KG1 (cell line): ENCODE results near the gene CLSTN2.

Source experiments
- DNase-seq: peaks from one replicate; lab custom pipeline; 2025; lab: John Stamatoyannopoulos, UW

CLSTN2 gene

GRCh38 chr3:139935016-139935865 is at the start of gene CLSTN2:
TSS of gene CLSTN2 (plus strand) at chr3:139935185.
- no peak for DNase-seq

- no peak for DNase-seq
Measured at GRCh38 chr3:139887431-139887830, 47.6 kb upstream of the CLSTN2 start.

- DNase-seq, result no peak
Measured at GRCh38 chr3:139888561-139889140, 46.3 kb upstream of the CLSTN2 start.

GRCh38 chr3:139893267-139893962 is 41.6 kb upstream of the CLSTN2 start:
- DNase-seq, result no peak

- DNase-seq, result no peak
Measured at GRCh38 chr3:139893963-139894642, 40.9 kb upstream of the CLSTN2 start.

GRCh38 chr3:139894643-139894989 is 40.4 kb upstream of the CLSTN2 start:
- no peak for DNase-seq

GRCh38 chr3:139897759-139898158 is 37.2 kb upstream of the CLSTN2 start:
- DNase-seq, result no peak

GRCh38 chr3:139906418-139906817 is 28.6 kb upstream of the CLSTN2 start:
- no peak for DNase-seq

- no peak for DNase-seq
Measured at GRCh38 chr3:139909811-139910210, 25.2 kb upstream of the CLSTN2 start.

- DNase-seq, result no peak
Measured at GRCh38 chr3:139916271-139916670, 18.7 kb upstream of the CLSTN2 start.

GRCh38 chr3:139917226-139917785 is 17.7 kb upstream of the CLSTN2 start:
- DNase-seq, result no peak

- DNase-seq, result no peak
Measured at GRCh38 chr3:139928708-139929505, 6.1 kb upstream of the CLSTN2 start.

- no peak for DNase-seq
Measured at GRCh38 chr3:139930211-139930610, 4.8 kb upstream of the CLSTN2 start.

GRCh38 chr3:139933766-139934165 is 1.2 kb upstream of the CLSTN2 start:
- DNase-seq, result no peak

GRCh38 chr3:139934613-139935015 is 371 bp upstream of the CLSTN2 start:
- DNase-seq, result no peak

- no peak for DNase-seq
Measured at GRCh38 chr3:139935866-139936817, 1.2 kb downstream of the CLSTN2 start.

- DNase-seq, result peak; percentile 5
Measured at GRCh38 chr3:139937674-139938279, 2.8 kb downstream of the CLSTN2 start.

GRCh38 chr3:139939681-139940190 is 4.8 kb downstream of the CLSTN2 start:
- DNase-seq, result no peak

GRCh38 chr3:139940622-139941021 is 5.6 kb downstream of the CLSTN2 start:
- DNase-seq, result no peak

- no peak for DNase-seq
Measured at GRCh38 chr3:139941580-139941979, 6.6 kb downstream of the CLSTN2 start.
